Spleen (tissue), 7 donors: ENCODE data around the gene CHRNE.

Experiments used
- POLR2A ChIP-seq, 3 donors: fragments of 450-650 bp; IDR thresholded peaks; one replicate each; pipeline ENCODE4 v1.5.1; 2017; ENCODE audit warnings: antibody characterized with exemption in 3 of 3, mild to moderate bottlenecking in 1 of 3
- POLR2AphosphoS5 ChIP-seq, 3 donors: sonication (generic); formaldehyde crosslinking; IDR thresholded peaks; one replicate each; pipeline ENCODE4 v1.5.1; 2017; ENCODE audit warnings: antibody characterized with exemption in 3 of 3
- TF ChIP-seq, protein P1 (sequence below), 11 experiments: fragments of 200-600 bp in 7 of 11; fragments of 450-650 bp in 4 of 11; sonication (generic) in 4 of 11; IDR thresholded peaks in 8 of 11; conservative IDR thresholded peaks in 3 of 11; 1 replicate in 7 of 11; 2 replicates in 4 of 11; pipeline versions ENCODE4 v1.4.0 to v1.8.0; 2016 to 2021; ENCODE audit warnings: antibody characterized with exemption in 11 of 11, inconsistent platforms in 4 of 11, mild to moderate bottlenecking in 1 of 11
- donor health status: DM: no; HTN: no; CAD: no; lungs with moderate emphysema.
- donor health status: DM: no; HTN: no; CAD: no.
- donor health status: DM: no; HTN: no; CAD: no.

DNA sequence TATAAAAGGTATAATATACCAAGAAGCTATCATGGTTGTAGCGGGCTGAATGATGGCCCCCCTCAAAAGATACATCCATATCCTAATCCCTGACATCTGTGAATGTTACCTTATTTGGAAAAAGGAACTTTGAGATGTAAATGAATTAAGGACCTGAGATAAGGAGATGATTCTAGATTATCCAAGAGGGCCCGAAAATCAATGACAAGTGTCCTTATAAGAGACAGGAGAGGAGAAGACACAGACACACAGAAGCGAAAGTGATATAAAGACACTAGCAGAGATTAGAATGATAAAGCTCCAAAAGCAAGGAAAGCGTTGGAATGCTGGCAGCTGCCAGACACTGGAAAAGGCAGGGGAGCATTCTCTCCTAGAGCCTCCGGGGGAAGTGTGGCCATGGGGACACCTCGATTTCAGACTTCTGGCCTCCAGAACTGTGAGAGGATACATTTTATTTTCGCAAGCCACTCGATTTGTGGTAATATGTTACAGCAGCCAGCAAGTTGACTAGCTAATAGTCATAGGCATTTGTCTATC lies 16.7 kb upstream of the CHRNE start:
- TF ChIP-seq, protein P1, sequence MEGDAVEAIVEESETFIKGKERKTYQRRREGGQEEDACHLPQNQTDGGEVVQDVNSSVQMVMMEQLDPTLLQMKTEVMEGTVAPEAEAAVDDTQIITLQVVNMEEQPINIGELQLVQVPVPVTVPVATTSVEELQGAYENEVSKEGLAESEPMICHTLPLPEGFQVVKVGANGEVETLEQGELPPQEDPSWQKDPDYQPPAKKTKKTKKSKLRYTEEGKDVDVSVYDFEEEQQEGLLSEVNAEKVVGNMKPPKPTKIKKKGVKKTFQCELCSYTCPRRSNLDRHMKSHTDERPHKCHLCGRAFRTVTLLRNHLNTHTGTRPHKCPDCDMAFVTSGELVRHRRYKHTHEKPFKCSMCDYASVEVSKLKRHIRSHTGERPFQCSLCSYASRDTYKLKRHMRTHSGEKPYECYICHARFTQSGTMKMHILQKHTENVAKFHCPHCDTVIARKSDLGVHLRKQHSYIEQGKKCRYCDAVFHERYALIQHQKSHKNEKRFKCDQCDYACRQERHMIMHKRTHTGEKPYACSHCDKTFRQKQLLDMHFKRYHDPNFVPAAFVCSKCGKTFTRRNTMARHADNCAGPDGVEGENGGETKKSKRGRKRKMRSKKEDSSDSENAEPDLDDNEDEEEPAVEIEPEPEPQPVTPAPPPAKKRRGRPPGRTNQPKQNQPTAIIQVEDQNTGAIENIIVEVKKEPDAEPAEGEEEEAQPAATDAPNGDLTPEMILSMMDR (IDR thresholded peaks at IDR 0.05 in 8 of 11, conservative IDR thresholded peaks at IDR 0.05 in 3 of 11), result no peak
- TF ChIP-seq POLR2A (IDR thresholded peaks at IDR 0.05) (no peak), POLR2AphosphoS5 (IDR thresholded peaks at IDR 0.05) (no peak)
